ENCODE measurements around the gene OBSCN.

Gene OBSCN

DNA sequence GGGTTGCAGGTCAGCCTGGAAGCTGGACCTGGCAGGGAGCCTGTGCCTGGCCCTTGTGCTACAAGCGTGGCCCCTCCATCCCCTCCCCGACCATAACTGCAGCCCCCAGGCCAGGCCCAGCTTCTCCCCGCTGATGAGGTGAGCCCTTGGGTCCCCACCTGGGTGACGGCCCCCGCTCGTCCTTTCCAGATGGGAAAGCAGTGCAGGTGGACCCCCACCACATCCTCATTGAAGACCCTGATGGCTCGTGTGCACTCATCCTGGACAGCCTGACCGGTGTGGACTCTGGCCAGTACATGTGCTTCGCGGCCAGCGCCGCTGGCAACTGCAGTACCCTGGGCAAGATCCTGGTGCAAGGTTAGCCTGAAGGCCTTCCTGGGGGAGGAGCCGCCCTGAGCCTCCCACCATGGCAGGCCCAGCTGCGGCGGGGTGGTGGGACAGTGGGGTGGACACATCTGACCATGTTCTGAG, 141.9 kb downstream of the OBSCN start:
- DNase-seq, result no peak

DNA sequence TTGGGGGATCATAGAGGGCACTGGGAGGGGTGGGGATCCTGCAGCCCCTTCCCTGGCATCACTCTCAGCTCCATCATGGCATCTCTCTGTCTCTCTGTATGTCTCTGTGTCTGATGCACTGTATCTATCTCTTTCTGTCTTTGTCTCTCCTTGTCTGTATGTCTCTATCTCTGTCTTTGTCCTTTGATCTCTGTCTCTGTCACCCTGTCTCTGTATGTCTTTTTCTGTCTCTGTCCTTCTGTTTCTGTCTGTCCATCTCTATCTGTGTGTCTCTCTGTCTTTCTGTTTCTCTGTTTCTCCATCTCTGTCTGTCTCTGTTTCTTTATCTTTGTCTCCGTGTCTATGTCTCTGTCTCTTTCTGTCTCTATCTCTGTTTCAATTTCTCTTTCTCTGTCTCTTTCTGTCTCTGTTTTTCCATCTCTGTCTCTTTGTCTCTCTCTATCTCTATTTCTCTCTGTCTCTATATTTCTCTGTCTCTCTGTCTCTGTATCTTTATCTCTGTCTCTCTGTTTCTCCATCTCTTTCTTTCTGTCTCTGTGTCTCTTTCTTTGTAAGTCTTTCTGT, 142.4 kb downstream of the OBSCN start:
- DNase-seq, result no peak

DNA sequence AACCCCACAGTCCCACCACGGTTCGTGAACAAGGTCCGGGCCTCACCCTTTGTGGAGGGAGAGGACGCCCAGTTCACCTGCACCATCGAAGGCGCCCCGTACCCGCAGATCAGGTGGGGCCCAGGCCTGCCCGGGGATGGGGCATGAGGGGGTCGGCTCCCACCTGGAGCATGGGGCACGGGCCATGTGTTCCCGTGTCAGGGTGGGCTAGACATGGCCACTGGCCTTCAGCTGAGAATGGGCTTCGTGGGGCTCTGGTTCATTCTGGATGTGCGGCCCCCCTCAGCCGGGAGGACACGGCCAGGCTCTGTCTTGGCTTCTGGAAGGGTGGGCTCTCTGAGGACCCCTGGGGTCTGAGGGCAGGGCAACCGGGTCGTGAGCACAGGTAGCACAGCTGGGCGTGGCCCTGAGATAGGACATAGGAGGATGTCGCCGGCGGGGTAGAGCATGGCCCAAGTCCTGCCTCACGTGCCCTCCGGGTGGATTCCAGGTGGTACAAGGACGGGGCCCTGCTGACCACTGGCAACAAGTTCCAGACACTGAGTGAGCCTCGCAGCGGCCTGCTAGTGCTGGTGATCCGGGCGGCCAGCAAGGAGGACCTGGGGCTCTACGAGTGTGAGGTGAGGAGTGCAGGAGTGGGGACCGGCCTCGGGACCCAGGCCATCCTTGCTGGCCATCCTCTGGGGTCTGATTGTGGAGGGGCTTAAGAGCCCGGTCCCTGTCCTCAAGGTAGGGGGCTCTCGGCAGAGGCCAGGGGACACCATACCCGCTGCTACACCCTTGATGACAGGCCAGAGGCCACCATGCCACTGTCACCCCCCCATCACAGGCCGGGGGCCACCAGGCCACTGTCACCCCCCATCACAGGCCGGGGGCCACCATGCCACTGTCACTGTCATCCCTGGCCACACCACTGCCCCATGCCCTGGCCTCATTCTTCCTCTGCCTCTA, 143.3 kb downstream of the OBSCN start:
- DNase-seq, result no peak

DNA sequence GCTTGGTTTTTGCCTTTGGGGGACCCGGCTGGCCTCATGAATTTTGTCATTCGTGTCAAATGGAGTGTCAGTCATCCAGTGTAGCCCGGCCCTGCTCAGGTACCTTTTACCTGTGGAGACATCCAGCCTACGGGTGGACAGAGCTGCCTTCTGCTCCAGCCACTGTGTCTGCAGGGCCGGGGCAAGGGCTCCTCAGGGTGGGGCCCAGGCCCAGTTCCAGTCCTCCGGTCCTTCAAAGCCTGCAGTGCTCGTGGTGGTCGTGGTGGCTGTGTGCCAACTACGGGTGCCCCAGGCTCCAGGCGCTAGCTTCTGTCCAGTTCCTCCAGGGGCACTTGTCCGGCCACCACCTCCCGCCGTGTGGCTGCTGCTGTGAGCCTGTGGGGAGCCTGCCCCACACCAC, 144.0 kb downstream of the OBSCN start:
- DNase-seq, result no peak

DNA sequence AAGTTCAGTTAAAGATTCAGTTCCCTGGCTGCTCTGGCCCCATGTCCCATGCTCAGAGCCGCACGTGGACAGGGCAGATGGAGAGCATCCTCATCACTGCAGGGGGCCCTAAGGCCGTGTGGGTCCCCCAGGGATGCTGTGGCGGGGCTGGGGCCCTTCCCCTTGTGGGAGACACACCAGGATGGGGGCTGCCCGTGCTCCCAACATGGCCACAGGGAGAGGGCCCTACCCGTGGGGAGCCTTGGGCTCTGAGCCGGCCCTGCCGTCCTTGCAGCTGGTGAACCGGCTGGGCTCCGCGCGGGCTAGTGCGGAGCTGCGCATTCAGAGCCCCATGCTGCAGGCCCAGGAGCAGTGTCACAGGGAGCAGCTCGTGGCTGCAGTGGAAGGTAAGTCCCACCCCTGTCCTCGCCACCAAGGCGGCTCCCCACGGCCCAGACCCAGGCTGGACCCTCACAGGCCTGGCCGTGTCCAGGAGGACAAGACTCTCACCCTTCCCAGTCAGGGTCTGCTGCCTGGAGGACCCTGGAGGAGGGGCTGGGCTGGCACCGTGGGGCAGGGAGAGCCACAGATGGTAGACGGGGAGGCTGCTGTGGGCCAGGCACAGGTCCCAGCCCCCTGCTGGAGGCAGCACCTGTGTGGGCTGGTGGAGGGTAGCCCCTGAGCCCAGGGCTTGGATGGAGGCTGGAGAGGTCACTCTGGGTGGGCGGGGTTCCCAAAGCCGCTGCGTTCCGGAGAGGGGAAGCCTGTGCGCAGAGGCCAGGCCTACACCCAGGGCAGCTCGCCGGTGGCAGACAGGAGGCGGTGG, 145.0 kb downstream of the OBSCN start:
- no peak for DNase-seq

DNA sequence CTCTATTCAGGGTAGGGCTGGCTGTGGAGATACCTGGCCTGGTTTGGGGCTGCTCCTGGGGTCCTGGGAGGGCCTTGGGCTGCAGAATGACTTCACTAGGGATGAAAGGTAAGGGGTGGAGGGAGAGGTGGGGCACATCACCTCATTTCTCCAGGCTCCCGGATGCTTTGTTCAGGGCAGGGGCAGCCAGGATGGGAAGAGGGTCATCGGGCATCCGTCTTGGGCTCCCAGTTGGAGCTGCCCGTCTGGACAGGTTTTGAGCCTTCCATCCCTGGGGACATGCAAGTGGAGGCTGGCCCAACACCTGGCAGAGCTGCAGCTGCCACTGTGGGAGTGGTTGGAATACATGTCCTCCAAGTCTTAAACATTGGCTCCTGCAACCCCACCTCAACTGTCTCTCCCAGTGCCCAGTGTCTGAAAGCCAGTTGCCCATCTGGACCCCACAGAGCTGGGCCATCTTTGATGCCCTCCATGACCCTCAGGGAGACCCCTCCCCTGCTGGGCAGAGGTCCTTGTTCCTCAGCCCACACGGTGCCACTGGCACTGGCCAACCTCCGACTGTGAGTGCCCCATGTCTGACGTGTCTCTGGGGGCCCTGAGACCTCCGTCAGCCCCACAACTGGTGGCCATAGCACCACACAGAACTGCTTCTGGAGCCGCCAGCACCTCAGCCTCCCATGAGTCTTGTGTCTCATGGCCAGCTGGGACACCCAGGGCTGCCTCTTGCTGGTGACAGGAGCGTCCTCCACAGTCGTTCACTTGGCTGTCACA, 145.9 kb downstream of the OBSCN start:
- no peak for DNase-seq

DNA sequence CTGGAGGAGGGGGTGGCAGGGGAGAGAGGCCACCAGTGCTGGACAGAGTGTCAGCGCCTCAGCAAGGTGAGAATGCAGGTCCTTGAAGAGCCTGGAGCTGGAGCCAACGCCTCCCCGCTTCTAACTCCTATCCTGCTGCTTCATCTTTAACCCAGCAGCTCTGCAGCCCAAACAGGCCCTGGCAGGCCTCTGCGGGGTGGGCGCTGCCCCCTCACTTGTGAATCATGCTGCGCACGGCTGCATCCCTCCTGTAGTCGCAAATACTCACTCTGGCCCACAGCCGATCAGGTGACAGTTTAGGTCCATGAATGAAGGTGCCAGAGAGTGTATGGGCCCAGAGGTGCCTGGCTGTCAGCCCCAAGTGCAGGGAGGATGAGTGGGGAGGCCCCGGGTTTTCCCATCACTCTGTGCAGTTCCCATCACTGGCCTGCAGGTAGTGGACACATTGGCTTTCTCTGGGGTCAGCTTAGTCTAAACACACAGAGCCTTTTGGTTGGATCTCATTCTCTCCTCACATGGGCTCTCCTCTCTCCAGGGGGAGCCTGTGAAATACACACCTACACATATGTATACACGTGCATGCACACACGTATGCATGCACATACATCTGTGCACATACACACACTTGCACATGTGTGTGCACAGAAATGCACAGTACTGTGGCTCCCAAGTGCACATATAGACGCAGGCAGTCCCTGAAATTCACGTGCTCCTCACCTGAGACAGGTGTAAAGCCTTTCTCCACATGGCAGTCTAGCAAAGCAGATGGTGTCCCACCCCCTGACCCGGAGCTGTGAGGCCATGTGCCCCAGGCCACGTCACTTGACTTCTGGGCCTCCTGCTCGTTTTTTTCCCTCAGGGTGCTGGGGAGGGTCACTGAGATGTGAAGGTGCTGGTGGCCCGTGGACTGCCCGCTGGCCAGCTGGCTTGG, 146.8 kb downstream of the OBSCN start:
- peak; percentile 10 for DNase-seq

DNA sequence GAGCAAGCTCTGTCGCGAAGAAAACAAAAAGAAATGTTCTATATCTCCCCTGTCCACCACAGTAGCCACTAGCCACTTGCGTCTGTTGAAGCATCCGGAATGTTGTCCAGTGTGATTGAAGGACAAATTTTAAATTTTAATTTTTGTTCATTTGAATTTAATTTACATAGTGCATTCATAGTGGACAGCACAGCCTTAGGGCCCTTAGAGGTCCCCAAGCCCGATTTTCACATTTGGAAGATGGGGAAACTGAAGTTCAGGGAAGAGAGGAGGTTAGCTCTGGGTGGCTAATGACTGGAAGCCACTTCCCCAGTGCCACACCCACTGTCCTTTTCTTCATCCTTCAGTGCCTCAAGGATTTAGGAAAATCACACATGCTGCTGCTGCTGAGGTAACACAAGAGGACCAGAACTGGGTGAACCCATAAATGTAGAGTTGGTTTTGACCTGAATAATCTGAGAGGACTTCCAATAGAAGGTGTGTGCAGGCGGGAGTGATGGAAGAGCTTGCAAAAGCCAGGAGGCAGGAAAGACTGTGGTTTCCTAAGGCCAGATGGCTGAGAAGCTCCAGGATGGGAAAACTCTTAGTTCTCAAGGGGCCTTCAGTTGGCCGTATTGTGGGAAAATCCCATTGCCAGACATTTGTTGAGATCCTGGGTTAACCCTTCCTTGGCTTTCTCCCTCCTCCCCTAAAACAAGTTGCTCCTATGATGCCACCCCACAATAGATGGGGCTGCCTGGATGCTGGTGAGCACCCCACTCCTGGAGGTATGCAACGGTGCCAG, 149.2 kb downstream of the OBSCN start:
- DNase-seq, result no peak

DNA sequence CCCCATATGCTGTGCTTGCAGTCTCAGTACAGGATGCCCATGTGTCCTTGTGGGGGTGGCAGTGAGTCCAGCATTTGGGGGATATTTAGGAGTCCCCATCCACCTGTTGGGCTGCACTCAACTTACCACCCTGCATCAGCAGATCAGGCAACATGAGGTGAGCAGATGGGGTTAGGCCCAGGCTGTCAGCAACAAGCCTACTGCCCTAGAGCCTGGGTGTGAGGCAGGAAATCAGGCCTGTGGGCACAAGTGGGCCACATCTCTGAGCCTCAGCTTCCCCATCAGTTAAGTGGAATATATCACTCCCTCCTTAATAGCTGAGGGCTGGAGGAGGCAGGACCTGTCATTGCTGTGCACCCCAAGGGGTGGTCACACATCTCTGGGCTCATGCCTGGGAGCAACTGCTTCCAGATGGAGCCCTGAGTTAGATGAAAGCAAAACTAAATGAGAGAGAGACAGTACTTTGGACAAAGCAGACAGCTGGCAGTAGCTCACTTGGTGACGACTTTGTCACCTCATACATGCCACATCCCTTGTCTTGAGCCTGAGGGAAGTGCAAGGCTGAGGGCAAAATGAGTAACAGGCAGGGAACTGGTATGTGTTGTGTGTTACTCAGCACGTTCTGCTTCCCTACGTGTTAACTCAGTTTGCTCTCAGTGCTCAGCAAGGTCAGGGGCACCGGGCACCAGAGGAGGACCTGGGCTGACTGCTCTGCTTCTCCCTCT, 150.4 kb downstream of the OBSCN start:
- DNase-seq, result no peak

DNA sequence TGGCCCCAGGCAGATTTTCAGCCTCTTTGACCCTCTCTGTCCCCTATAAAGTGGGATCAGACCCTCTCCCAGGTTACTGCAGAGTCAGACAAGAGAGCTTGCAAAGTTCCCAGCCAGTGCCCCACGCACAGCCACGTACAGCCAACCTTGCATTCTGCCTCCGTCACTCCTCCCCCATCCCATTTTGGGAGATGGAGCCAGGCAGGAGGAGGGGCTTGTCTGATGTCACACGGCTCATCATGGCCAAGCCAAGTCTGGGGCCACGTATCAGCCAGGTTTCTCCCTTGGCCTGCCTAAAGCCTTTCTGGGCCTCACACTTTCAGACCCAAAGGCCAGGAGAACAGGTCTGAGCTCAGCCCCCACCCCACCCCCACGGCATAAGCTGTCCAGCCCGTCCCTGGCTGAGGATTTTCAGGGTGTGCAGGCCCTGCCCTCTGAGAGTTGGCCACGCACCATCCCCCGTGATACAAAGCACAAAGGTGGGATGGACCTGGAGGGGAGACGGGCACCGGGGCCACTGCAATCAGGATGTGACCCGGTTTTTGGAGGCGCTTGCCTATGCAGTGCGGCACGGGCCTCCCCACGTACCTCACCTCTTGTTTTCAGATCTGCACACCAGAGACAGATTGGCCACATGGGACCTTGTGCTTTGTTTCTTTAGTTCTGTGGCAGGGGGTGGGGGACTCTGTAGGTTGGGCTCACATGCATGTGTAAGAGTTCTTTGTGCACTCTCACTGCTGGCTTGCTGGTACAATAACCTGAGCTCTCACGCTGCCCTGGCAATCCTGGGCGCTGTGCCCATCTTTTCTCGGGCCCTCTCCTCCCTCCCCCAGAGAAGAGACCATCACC, 151.1 kb downstream of the OBSCN start:
- DNase-seq, result no peak

DNA sequence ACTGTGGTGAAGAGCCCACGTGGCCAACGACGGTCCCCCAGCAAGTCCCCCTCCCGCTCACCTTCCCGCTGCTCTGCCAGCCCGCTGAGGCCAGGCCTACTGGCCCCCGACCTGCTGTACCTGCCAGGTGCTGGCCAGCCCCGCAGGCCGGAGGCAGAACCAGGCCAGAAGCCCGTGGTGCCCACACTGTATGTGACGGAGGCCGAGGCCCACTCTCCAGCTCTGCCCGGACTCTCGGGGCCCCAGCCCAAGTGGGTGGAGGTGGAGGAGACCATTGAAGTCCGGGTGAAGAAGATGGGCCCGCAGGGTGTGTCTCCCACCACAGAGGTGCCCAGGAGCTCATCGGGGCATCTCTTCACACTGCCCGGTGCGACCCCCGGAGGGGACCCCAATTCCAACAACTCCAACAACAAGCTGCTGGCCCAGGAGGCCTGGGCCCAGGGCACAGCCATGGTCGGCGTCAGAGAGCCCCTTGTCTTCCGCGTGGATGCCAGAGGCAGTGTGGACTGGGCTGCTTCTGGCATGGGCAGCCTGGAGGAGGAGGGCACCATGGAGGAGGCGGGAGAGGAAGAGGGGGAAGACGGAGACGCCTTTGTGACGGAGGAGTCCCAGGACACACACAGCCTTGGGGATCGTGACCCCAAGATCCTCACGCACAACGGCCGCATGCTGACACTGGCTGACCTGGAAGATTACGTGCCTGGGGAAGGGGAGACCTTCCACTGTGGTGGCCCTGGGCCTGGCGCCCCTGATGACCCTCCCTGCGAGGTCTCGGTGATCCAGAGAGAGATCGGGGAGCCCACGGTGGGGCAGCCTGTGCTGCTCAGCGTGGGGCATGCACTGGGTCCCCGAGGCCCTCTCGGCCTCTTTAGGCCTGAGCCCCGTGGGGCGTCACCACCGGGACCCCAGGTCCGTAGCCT, 152.0 kb downstream of the OBSCN start:
- DNase-seq, result no peak

DNA sequence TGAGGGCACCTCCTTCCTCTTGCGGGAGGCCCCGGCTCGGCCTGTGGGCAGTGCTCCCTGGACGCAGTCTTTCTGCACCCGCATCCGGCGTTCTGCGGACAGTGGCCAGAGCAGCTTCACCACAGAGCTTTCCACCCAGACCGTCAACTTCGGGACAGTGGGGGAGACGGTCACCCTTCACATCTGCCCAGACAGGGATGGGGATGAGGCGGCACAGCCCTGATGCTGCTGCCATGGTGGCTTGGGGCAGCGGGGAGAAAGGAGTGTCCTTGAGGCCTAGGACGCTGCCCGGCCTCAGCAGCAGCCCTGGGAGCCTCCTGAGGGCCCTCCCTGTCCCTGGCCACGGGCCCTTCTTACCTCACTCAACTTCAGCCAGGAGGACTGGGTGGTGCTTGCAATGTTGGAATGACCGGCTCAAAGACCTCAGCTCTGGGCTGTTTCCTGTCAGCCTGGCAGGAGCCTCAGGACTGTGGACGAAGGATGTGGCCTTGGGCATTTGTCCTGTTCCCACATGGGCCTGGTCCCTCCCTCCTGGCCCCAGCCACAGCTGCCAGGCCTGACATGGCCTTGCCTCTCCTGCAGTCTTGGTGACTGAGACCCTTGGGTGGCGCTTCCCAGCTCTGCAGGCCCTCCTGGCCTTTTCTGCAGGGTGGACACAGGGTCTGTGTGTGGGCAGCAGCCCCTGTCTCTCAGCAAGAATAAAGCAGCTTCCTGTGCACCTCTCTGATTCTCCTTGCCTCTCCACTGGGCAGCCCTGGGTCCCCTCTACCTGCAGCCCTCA, 152.9 kb downstream of the OBSCN start:
- no peak for DNase-seq

DNA sequence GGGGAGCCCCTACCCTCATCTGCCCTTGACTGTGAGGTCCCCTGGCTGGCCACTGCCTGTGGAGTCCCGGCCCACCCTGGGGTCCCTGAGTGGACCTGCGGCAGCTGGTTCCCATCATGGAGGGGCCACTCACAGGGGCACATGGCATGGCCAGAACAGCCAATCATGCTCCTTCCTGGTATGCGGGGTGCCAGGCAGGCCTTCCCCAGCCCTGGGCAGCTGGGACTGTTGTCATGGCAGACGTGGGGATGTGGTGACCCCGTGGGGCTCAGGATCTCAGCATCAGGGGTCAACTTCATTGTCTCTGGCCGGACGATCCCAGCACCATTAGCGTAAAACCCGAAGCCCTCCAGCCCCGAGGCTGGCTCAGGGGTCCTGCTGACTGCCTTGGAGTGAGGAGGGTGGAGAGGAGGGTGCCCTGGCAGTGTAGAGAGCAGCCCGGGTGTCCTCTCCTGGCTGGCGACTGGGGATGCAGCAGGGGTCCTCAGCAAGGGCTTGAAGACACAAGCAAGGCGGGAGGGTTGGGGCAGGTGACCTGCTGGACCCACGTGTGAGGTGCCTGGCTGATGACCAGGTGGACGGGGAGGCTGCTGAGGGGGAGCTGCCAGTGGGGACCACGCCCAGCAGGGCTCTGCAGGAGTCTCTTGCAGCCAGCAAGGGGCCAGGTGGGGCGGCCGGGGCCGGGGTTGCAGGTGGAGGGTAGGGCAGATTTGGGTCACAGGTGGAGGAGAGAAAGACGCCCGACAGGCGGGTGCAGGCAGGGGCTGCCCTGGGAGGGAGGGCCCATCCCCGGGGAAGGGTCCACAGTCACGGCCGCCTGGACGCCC, 153.7 kb downstream of the OBSCN start:
- DNase-seq, result no peak

DNA sequence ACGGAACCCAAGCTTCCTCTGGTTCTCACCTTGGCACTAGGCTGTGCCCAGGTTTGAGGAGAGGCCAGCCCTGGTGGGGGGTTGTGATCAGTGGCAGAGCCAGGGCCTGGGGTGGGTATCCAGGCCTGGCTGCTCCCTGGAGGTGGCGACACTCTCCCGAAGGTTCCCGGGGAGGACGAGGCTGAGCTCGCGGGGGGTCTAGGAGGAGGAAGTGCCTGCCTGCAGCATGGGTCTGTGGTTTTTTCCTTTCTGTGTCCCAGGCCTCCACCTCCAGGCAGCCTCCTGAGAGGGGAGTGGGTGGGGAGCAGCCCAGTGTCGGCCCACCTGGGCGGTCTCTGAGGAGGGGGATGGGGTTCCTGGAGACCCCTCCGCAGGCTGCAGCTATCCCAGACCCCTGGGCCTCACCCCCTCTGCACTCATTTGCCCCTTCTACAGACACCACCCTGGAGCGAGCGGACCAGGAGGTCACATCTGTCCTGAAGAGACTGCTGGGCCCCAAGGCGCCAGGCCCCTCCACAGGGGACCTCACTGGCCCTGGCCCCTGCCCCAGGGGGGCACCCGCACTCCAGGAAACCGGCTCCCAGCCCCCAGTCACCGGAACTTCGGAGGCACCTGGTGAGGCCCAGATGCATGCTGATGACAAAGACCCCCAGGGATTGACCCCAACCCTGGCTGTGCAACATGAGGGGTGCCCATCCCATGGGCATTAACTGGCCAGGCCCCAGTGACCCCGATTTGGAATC, 154.5 kb downstream of the OBSCN start:
- DNase-seq, result no peak

DNA sequence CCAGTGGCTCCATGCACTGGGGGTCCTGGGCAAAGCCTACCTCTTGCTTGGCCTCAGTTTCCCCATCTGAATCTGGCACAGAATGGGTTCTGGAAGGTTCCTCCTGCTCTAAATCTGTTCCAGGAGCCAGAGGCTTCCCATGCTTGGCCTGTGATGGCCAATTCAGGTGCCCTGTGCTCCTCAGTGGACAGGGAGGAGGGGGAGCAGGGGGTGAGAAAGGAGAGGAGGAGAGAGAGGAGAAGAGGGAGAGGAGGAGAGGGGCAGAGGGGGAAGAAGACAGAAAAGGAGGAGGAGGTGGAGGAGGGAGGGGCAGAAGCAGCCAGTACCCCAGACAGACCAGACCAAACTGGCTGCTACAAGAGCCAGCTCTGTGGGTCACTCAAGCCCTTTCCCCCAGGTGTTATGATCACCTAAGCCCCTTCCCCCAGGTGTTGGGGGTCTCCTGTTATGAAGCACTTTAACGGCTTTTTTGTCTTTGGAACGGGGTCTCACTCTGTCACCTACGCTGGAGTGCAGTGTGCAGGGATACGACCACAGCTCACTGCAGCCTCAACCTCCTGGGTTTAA, 155.1 kb downstream of the OBSCN start:
- no peak for DNase-seq
